Small intestine (tissue), 7 donors: ENCODE results near the gene FAT2. TPM values are rescaled to one million over a fixed set of nuclear protein-coding genes. Genes with fewer than 3 reads are reported as not detected.
A peak's percentile ranks its signal among the peaks of the same experiment; 100 is the strongest.

ENCODE experiments used
- DNase-seq, 2 donors: peaks; one replicate each; pipeline versions ENCODE4 v3.0.0 to v3.0.0-alpha.2; 2013
- FAIRE-seq: peaks from 2 replicates; lab custom pipeline; 2012; peaks lifted over from hg19 to GRCh38; lab: Jason Lieb, UNC
- H3K27ac ChIP-seq, 3 donors: one replicate each; pipeline ENCODE4 v1.5.1; 2013; ENCODE audit warnings: low read length in 2 of 3, mild to moderate bottlenecking in 2 of 3, control low read depth in 1 of 3, inconsistent platforms in 1 of 3, low read depth in 1 of 3, moderate library complexity in 1 of 3
- H3K27me3 ChIP-seq, 3 donors: one replicate each; pipeline ENCODE4 v1.6.1; 2013; ENCODE audit warnings: low read length in 3 of 3, inconsistent platforms in 1 of 3; ENCODE audit not compliant: control insufficient read depth in 3 of 3, insufficient read depth in 3 of 3
- H3K36me3 ChIP-seq, 3 donors: one replicate each; pipeline ENCODE4 v1.6.1; 2013; ENCODE audit warnings: low read length in 3 of 3, inconsistent platforms in 1 of 3, low read depth in 1 of 3, mild to moderate bottlenecking in 1 of 3, moderate library complexity in 1 of 3; ENCODE audit not compliant: control insufficient read depth in 3 of 3, insufficient read depth in 2 of 3
- H3K4me1 ChIP-seq, 3 donors: one replicate each; pipeline ENCODE4 v1.6.1; 2013; ENCODE audit warnings: low read length in 2 of 3, inconsistent platforms in 1 of 3, low read depth in 1 of 3, mild to moderate bottlenecking in 1 of 3, moderate library complexity in 1 of 3; ENCODE audit not compliant: control insufficient read depth in 3 of 3, insufficient read depth in 2 of 3
- H3K4me3 ChIP-seq, 3 donors: one replicate each; pipeline ENCODE4 v1.5.1; 2013; ENCODE audit warnings: low read length in 3 of 3, control low read depth in 1 of 3, inconsistent platforms in 1 of 3, low read depth in 1 of 3, mild to moderate bottlenecking in 1 of 3, moderate library complexity in 1 of 3
- H3K9me3 ChIP-seq, 2 donors: one replicate each; pipeline ENCODE4 v1.6.1; 2013; ENCODE audit warnings: low read depth in 1 of 2, low read length in 1 of 2; ENCODE audit not compliant: control insufficient read depth in 2 of 2, insufficient read depth in 1 of 2
- WGBS, 3 donors: extraction: QIAGEN DNeasy Blood & Tissue Kit; methylation state at CpG; one replicate each; pipeline ENCODE4 v1.1.7; 2013; 5-methylcytosine and 5-hydroxymethylcytosine counted together
- polyA plus RNA-seq, 4 donors: library from polyadenylated mRNA; stranded (reverse) in 3 of 4; unstranded in 1 of 4; fragments of 200-250 nt in 3 of 4; fragments of 120-200 nt in 1 of 4; gene quantifications; one replicate each; pipeline versions ENCODE4 v1.2.1 to v1.2.3, GENCODE V29; 2013
- donor health status: healthy with polysubstance abuse.
- donor health status: control.
- donor health status: control.
- donor health status: Bipolar disorder and iron deficiency.
- donor health status: healthy.

Gene FAT2
- polyA plus RNA-seq, 4 donors = 0.01 to 0.49 TPM; not detected in 2

DNA sequence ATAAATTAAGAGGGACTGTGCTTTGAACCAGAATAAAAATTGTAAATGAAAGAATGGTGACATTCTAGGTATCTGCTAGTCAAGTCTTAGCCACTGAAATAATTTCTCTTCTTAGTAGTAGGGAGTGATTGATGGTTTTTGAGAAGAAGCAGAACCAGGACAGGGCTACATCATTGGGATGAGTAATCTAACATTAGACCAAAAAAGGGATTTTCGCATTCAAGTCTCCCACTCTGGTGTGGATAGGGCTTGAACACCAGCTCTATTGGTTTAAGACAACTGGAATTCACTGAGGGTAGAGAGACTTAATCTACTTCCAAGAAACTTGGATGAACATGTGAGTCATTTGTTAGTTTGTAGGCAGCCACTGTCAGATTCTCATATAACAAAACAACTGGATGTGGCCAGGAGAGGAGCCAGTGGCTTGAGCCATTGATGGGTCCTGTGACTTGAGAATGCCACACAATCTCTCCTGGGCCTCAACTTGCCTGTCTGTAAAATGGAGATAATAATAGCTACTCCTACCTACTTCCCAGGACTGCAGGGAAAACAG, 16.6 kb downstream of the FAT2 start:
- Histone ChIP-seq H3K36me3 (no peaks in the 10 kb centered on the region), H3K27me3 (no peaks in the 10 kb centered on the region), H3K27ac (no peak overlapping the region), H3K4me3 (no peak overlapping the region), H3K4me1 (no peaks in the 10 kb centered on the region), H3K9me3 (no peaks in the 10 kb centered on the region)
- 92 to 100% (median 95%) methylated on average over 1 of the region's 1 CpG for WGBS, 3 donors
- FAIRE-seq (no peak), DNase-seq (no peak)

DNA sequence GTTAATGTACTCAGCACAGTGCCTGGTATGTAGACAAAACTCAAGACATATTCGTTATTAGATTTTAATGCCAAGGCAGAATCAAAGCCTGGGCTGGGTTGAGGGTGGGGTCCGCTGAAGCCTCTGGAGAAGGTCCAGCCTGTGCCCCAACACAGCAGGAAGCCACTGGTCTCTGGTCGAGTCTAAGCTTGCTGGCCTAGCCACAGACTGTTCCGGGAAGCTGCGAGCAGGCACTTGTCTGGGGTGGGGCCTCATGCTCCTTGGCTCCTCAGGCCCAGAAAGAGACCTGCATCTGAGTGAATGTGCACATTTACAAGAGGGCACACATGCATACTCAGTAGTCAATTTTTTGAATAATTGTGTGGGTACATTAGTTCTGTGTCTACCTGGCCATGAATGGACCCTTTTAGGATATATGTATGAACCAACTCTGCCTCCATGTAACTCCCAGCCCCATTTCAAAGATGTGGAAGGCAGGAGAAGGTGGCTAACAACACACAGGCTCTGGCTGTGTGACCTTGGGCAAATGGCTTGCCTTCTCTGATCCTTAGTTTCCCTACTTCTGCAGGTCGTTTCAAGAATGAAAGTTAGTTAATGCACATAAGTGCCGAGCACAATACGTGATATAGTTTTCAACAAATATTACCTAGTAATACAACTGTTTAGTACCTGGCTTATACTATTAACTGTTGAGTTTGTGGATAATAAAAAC, 18.3 kb downstream of the FAT2 start:
- no peaks in the 10 kb centered on the region for H3K36me3 ChIP-seq
- H3K4me3 ChIP-seq = no peak overlapping the region
- DNase-seq (no peak), FAIRE-seq (no peak)
- H3K4me1 ChIP-seq = no peaks in the 10 kb centered on the region
- H3K9me3 ChIP-seq = no peaks in the 10 kb centered on the region
- H3K27me3 ChIP-seq = no peaks in the 10 kb centered on the region
- 82 to 87% (median 85%) methylated on average over 8 of the region's 8 CpGs for WGBS, 3 donors
- no peak overlapping the region for H3K27ac ChIP-seq

DNA sequence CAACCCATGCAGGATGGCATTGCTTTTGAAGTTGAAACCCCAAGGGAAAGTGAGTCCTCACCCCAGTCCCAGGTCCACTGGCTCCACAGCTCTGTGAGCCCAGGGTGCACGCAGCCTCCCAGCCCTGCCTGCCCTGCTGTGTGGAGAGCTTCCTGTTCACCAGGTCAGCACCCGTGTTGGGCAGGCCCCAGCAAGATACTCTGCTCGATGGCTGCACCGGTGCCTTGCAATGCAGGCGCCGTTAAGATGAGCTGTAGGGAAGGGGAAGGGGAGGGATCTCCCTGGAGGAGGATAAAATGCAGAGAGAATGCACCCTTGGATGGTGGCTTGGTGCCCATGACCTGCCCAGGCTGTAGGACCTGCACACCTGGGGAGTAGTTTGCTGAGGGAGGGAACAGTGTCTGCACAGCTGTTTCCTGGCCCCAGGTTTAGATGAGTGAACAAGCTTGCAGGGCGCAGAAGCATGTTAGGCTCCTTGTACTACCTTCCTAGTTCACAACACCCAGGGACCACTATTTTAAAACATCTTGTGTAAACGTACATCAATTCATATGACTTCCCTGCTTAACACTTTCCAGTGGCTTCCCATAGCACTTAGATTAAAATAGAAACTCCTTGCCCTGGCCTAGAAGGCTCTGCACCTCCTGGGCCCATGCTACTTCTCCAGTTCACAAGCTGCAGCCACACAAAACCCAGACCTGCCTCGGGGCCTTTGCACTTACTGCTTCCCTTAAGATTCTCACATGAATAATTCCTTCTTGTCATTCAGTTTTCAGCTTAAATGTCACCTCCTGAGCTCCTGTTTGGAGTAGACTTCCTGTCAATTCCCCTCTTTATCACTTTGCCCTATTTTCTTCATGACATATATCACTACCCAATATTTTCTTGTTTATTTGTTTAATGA, 19.6 kb downstream of the FAT2 start:
- H3K9me3 ChIP-seq = no peaks in the 10 kb centered on the region
- H3K27ac ChIP-seq = no peak overlapping the region
- H3K36me3 ChIP-seq = no peaks in the 10 kb centered on the region
- WGBS, 3 donors = 61 to 83% (median 80%) methylated on average over 9 of the region's 9 CpGs
- H3K4me1 ChIP-seq = no peaks in the 10 kb centered on the region
- no peaks in the 10 kb centered on the region for H3K27me3 ChIP-seq
- DNase-seq = no peak
- FAIRE-seq = no peak
- H3K4me3 ChIP-seq = no peak overlapping the region

DNA sequence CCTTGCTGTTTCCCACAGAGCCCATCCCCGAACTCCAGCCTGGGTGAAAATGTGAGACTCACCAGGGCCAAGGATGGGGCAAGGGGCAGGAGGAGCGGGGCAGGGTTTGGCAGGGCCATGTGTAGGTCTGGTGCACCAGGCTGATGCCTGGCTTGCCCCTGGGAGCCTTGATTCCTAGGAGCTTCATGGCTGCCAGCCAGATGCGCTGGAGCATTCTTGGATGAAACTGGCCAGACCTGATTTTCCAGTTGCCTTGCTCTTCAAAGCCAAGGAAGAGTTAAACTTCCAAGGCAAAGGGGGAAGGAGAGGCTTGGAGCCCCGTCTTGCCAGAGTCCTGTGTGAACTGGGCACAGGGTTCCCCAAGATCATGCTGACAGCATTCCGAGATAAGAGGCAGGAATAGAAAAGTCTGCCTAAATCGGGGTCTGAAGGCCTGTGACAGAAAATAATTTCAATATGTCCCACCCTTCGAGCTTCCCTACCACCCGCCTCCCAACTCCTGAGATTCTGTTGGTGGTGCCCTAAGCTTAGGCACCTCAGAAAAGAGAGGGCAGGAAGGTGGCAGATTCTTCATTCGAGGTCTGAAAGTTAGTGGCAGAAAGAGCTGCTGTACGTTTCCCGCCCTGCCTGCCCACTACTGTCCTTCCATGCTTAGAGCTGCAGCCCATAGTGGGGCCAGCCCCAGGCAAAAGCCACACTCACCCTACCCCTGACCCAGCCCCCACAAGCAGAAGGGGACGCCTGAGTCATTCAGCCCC, 20.4 kb downstream of the FAT2 start:
- 45 to 67% (median 57%) methylated on average over 12 of the region's 12 CpGs for WGBS, 3 donors
- Histone ChIP-seq H3K9me3 (no peaks in the 10 kb centered on the region), H3K36me3 (no peaks in the 10 kb centered on the region), H3K27me3 (no peaks in the 10 kb centered on the region), H3K27ac (no peak overlapping the region), H3K4me3 (no peak overlapping the region), H3K4me1 (no peaks in the 10 kb centered on the region)
- DNase-seq (peak; percentile 10 to 11), FAIRE-seq (no peak)

DNA sequence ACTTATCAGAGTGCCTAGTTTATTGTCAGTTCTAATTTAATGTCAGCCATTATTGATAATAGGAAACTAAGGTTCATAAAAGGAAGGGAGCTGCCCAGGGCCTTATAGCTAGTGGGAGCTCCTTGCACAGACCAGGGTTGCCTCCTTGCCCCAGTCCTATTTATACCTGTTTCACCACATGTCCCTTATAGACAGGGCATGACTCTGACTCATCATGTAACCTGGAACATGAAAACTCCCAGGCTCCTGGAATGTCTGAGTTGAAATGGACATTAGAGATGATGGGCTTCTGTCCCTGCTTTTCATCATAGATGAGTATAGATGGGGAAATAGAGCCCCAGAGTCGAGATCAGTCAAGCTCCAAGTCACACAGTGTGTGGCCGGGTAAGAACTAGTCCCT, 21.1 kb downstream of the FAT2 start:
- 31 to 55% (median 55%) methylated on average over 2 of the region's 2 CpGs for WGBS, 3 donors
- Histone ChIP-seq H3K27ac (no peak overlapping the region), H3K4me1 (no peaks in the 10 kb centered on the region), H3K9me3 (no peaks in the 10 kb centered on the region), H3K27me3 (no peaks in the 10 kb centered on the region), H3K36me3 (no peaks in the 10 kb centered on the region), H3K4me3 (no peak overlapping the region)
- FAIRE-seq = no peak
- peak in 1 of 2 donors; percentile 13 for DNase-seq

DNA sequence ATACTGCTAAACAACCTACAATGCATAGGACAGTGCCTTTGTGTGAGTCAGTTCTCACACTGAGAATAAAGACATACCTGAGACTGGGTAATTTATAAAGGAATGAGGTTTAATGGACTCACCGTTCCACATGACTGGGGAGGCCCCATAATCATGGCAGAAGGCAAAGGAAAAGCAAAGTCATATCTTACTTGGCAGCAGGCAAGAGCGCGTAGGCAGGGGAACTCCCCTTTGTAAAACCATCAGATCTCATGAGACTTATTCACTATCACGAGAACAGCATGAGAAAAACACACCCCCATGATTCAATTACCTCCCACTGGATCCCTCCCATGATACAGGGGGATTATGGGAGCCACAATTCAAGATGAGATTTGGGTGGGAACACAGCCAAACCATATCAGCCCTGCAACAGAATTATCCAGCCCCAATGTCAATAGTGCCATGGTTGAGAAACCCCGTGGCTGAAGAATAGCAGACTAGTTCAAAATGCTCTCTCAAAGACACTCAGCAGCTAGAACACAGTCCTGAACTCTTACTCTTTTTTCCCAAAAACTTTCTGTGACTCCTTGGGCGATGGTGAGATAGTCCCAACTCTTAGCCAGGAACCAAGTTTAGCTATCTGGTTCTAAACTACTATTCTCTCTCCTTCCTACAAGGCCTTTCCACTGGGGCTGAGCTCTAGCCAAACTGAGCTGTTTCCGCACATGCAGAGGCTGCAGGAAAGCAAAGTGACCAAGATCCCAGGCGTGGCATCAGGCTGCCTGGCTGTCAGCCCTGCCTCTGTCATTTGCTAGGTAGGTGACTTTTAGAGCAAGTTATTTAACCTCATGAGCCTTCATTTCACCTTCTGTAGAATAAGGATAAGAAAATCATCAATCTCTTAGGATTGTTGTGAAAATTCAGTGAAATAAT, 21.7 kb downstream of the FAT2 start:
- Histone ChIP-seq H3K4me1 (no peaks in the 10 kb centered on the region), H3K9me3 (no peaks in the 10 kb centered on the region), H3K27me3 (no peaks in the 10 kb centered on the region), H3K36me3 (no peaks in the 10 kb centered on the region), H3K4me3 (no peak overlapping the region), H3K27ac (no peak overlapping the region)
- DNase-seq (no peak), FAIRE-seq (no peak)
- WGBS, 3 donors = 43 to 65% (median 52%) methylated on average over 8 of the region's 8 CpGs

DNA sequence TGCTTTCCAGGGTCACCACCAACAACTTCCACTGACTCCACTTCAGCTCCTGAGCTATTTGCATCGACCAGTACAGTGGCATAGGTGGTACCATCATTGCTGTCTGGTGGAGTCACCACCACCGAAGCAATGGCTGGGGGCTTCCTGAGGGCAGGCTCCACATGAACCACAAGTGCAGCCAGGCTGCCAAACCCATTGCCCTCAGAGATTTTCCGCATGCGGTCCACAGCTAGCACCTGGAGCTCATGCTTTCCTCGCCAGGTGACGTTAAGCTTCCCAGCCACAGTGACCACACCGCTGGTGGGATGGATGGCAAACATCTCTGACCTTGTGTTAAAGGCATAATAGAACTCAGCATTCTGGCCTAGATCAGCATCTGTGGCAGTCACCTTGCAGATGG, 23.1 kb downstream of the FAT2 start:
- no peak for FAIRE-seq

More for the DNA sequence above, 23.1 kb downstream of the FAT2 start:
- DNase-seq = no peak
- WGBS, 3 donors = 84 to 89% (median 86%) methylated on average over 7 of the region's 7 CpGs
- Histone ChIP-seq H3K4me3 (no peak overlapping the region), H3K36me3 (no peaks in the 10 kb centered on the region), H3K27ac (no peak overlapping the region), H3K27me3 (no peaks in the 10 kb centered on the region), H3K9me3 (no peaks in the 10 kb centered on the region), H3K4me1 (no peaks in the 10 kb centered on the region)
